ENCODE data around the gene CPE.

The CPE gene

GRCh38 chr4:165361810-165362209 lies 17.0 kb upstream of the CPE start:
- DNase-seq, result no peak
- H3K9me3 ChIP-seq (ENCODE audit: control insufficient read depth, low read length), result no peaks in the 10 kb centered on the region
- no peaks in the 10 kb centered on the region for H3K27me3 ChIP-seq (replicated peaks; ENCODE audit: control insufficient read depth, insufficient read depth, low read length, poor library complexity, severe bottlenecking)
- H3K4me1 ChIP-seq (ENCODE audit: control insufficient read depth, insufficient read depth, low read length, poor library complexity, severe bottlenecking), result no peaks in the 10 kb centered on the region
- no peak overlapping the region for H3K27ac ChIP-seq (ENCODE audit: insufficient read depth, low read length, poor library complexity, severe bottlenecking)
- H3K4me3 ChIP-seq (ENCODE audit: insufficient read depth, low read depth, low read length, poor library complexity, severe bottlenecking), result no peak overlapping the region
- H3K36me3 ChIP-seq (ENCODE audit: control insufficient read depth, insufficient read depth, low read length), result no peaks in the 10 kb centered on the region

GRCh38 chr4:165364452-165365080 lies 14.2 kb upstream of the CPE start:
- DNase-seq, result no peak
- Histone ChIP-seq H3K36me3 (ENCODE audit: control insufficient read depth, insufficient read depth, low read length) (no peaks in the 10 kb centered on the region), H3K27me3 (replicated peaks; ENCODE audit: control insufficient read depth, insufficient read depth, low read length, poor library complexity, severe bottlenecking) (no peaks in the 10 kb centered on the region), H3K9me3 (ENCODE audit: control insufficient read depth, low read length) (no peaks in the 10 kb centered on the region), H3K4me1 (ENCODE audit: control insufficient read depth, insufficient read depth, low read length, poor library complexity, severe bottlenecking) (no peaks in the 10 kb centered on the region), H3K4me3 (ENCODE audit: insufficient read depth, low read depth, low read length, poor library complexity, severe bottlenecking) (no peak overlapping the region), H3K27ac (ENCODE audit: insufficient read depth, low read length, poor library complexity, severe bottlenecking) (no peak overlapping the region)

GRCh38 chr4:165367040-165367439 lies 11.8 kb upstream of the CPE start:
- DNase-seq, result no peak
- Histone ChIP-seq H3K9me3 (ENCODE audit: control insufficient read depth, low read length) (no peaks in the 10 kb centered on the region), H3K27ac (ENCODE audit: insufficient read depth, low read length, poor library complexity, severe bottlenecking) (no peak overlapping the region), H3K4me1 (ENCODE audit: control insufficient read depth, insufficient read depth, low read length, poor library complexity, severe bottlenecking) (no peaks in the 10 kb centered on the region), H3K36me3 (ENCODE audit: control insufficient read depth, insufficient read depth, low read length) (no peaks in the 10 kb centered on the region), H3K4me3 (ENCODE audit: insufficient read depth, low read depth, low read length, poor library complexity, severe bottlenecking) (no peak overlapping the region), H3K27me3 (replicated peaks; ENCODE audit: control insufficient read depth, insufficient read depth, low read length, poor library complexity, severe bottlenecking) (no peaks in the 10 kb centered on the region)

GRCh38 chr4:165368114-165368513 lies 10.7 kb upstream of the CPE start:
- H3K4me3 ChIP-seq (ENCODE audit: insufficient read depth, low read depth, low read length, poor library complexity, severe bottlenecking), result no peak overlapping the region
- H3K27me3 ChIP-seq (replicated peaks; ENCODE audit: control insufficient read depth, insufficient read depth, low read length, poor library complexity, severe bottlenecking), result no peaks in the 10 kb centered on the region
- H3K27ac ChIP-seq (ENCODE audit: insufficient read depth, low read length, poor library complexity, severe bottlenecking), result no peak overlapping the region
- no peak for DNase-seq
- no peaks in the 10 kb centered on the region for H3K9me3 ChIP-seq (ENCODE audit: control insufficient read depth, low read length)
- H3K36me3 ChIP-seq (ENCODE audit: control insufficient read depth, insufficient read depth, low read length), result no peaks in the 10 kb centered on the region
- H3K4me1 ChIP-seq (ENCODE audit: control insufficient read depth, insufficient read depth, low read length, poor library complexity, severe bottlenecking), result no peaks in the 10 kb centered on the region

GRCh38 chr4:165368567-165368966 lies 10.2 kb upstream of the CPE start:
- no peaks in the 10 kb centered on the region for H3K36me3 ChIP-seq (ENCODE audit: control insufficient read depth, insufficient read depth, low read length)
- H3K9me3 ChIP-seq (ENCODE audit: control insufficient read depth, low read length), result no peaks in the 10 kb centered on the region
- no peaks in the 10 kb centered on the region for H3K4me1 ChIP-seq (ENCODE audit: control insufficient read depth, insufficient read depth, low read length, poor library complexity, severe bottlenecking)
- no peak overlapping the region for H3K27ac ChIP-seq (ENCODE audit: insufficient read depth, low read length, poor library complexity, severe bottlenecking)
- no peak for DNase-seq
- no peak overlapping the region for H3K4me3 ChIP-seq (ENCODE audit: insufficient read depth, low read depth, low read length, poor library complexity, severe bottlenecking)
- no peaks in the 10 kb centered on the region for H3K27me3 ChIP-seq (replicated peaks; ENCODE audit: control insufficient read depth, insufficient read depth, low read length, poor library complexity, severe bottlenecking)

GRCh38 chr4:165369522-165369921 lies 9.3 kb upstream of the CPE start:
- no peaks in the 10 kb centered on the region for H3K27me3 ChIP-seq (replicated peaks; ENCODE audit: control insufficient read depth, insufficient read depth, low read length, poor library complexity, severe bottlenecking)
- H3K36me3 ChIP-seq (ENCODE audit: control insufficient read depth, insufficient read depth, low read length), result no peaks in the 10 kb centered on the region
- no peak overlapping the region for H3K4me3 ChIP-seq (ENCODE audit: insufficient read depth, low read depth, low read length, poor library complexity, severe bottlenecking)
- H3K27ac ChIP-seq (ENCODE audit: insufficient read depth, low read length, poor library complexity, severe bottlenecking), result no peak overlapping the region
- no peaks in the 10 kb centered on the region for H3K4me1 ChIP-seq (ENCODE audit: control insufficient read depth, insufficient read depth, low read length, poor library complexity, severe bottlenecking)
- H3K9me3 ChIP-seq (ENCODE audit: control insufficient read depth, low read length), result no peaks in the 10 kb centered on the region
- no peak for DNase-seq

GRCh38 chr4:165370530-165370929 lies 8.3 kb upstream of the CPE start:
- Histone ChIP-seq H3K36me3 (ENCODE audit: control insufficient read depth, insufficient read depth, low read length) (no peaks in the 10 kb centered on the region), H3K4me3 (ENCODE audit: insufficient read depth, low read depth, low read length, poor library complexity, severe bottlenecking) (no peak overlapping the region), H3K9me3 (ENCODE audit: control insufficient read depth, low read length) (no peaks in the 10 kb centered on the region)

GRCh38 chr4:165375465-165375864 lies 3.3 kb upstream of the CPE start:
- Histone ChIP-seq H3K36me3 (ENCODE audit: control insufficient read depth, insufficient read depth, low read length) (no peaks in the 10 kb centered on the region), H3K27ac (ENCODE audit: insufficient read depth, low read length, poor library complexity, severe bottlenecking) (no peak overlapping the region), H3K9me3 (ENCODE audit: control insufficient read depth, low read length) (no peaks in the 10 kb centered on the region), H3K4me1 (ENCODE audit: control insufficient read depth, insufficient read depth, low read length, poor library complexity, severe bottlenecking) (no peaks in the 10 kb centered on the region), H3K27me3 (replicated peaks; ENCODE audit: control insufficient read depth, insufficient read depth, low read length, poor library complexity, severe bottlenecking) (peaks cover 19% of the 10 kb centered on the region), H3K4me3 (ENCODE audit: insufficient read depth, low read depth, low read length, poor library complexity, severe bottlenecking) (no peak overlapping the region)
- no peak for DNase-seq

More at GRCh38 chr4:165370530-165370929, 8.3 kb upstream of the CPE start:
- Histone ChIP-seq H3K27me3 (replicated peaks; ENCODE audit: control insufficient read depth, insufficient read depth, low read length, poor library complexity, severe bottlenecking) (no peaks in the 10 kb centered on the region), H3K4me1 (ENCODE audit: control insufficient read depth, insufficient read depth, low read length, poor library complexity, severe bottlenecking) (no peaks in the 10 kb centered on the region), H3K27ac (ENCODE audit: insufficient read depth, low read length, poor library complexity, severe bottlenecking) (no peak overlapping the region)
- DNase-seq, result no peak

GRCh38 chr4:165378398-165378744 lies 437 bp upstream of the CPE start:
- Histone ChIP-seq H3K27ac (ENCODE audit: insufficient read depth, low read length, poor library complexity, severe bottlenecking) (no peak overlapping the region), H3K4me1 (ENCODE audit: control insufficient read depth, insufficient read depth, low read length, poor library complexity, severe bottlenecking) (no peaks in the 10 kb centered on the region), H3K4me3 (ENCODE audit: insufficient read depth, low read depth, low read length, poor library complexity, severe bottlenecking) (peak overlapping the region; percentile 36), H3K36me3 (ENCODE audit: control insufficient read depth, insufficient read depth, low read length) (no peaks in the 10 kb centered on the region), H3K27me3 (replicated peaks; ENCODE audit: control insufficient read depth, insufficient read depth, low read length, poor library complexity, severe bottlenecking) (peaks cover 19% of the 10 kb centered on the region), H3K9me3 (ENCODE audit: control insufficient read depth, low read length) (no peaks in the 10 kb centered on the region)
- no peak for DNase-seq

- peaks cover 19% of the 10 kb centered on the region for H3K27me3 ChIP-seq (replicated peaks; ENCODE audit: control insufficient read depth, insufficient read depth, low read length, poor library complexity, severe bottlenecking)
- no peak overlapping the region for H3K27ac ChIP-seq (ENCODE audit: insufficient read depth, low read length, poor library complexity, severe bottlenecking)
- H3K36me3 ChIP-seq (ENCODE audit: control insufficient read depth, insufficient read depth, low read length), result no peaks in the 10 kb centered on the region
- H3K4me1 ChIP-seq (ENCODE audit: control insufficient read depth, insufficient read depth, low read length, poor library complexity, severe bottlenecking), result no peaks in the 10 kb centered on the region
- no peaks in the 10 kb centered on the region for H3K9me3 ChIP-seq (ENCODE audit: control insufficient read depth, low read length)
- no peak for DNase-seq
- peak overlapping the region; percentile 36 for H3K4me3 ChIP-seq (ENCODE audit: insufficient read depth, low read depth, low read length, poor library complexity, severe bottlenecking)
Observed at GRCh38 chr4:165379678-165380064, 863 bp downstream of the CPE start.
